ENCODE data around the gene DPCD. TPM values are rescaled to one million over a fixed set of nuclear protein-coding genes. Genes with fewer than 3 reads are reported as not detected.

DPCD gene
- total and polyA plus RNA-seq, 4 donors = 5.1 to 6.9 (median 5.6) TPM

DNA sequence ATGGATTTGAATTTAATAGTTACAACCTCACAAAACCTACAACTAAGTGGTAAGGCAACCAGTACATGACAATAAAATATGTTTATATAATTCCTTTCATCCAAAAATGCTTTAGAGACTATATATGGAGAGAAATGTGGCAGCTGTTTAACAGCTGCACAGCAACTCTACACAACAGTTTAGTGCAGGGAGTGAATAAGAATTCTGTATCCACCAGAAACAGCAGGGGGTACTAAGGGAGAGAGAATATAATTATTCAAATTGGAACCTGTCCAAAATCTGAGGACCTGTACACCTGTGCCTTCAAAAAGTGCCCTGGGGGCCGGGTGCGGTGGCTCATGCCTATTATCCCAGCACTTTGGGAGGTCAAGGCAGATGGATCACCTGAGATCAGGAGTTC is 49.7 kb upstream of the DPCD start:
- TF ChIP-seq YY1 (IDR thresholded peaks at IDR 0.05) = no peak
- no peak for TF ChIP-seq GABPA (IDR thresholded peaks at IDR 0.05 in 1 of 2, conservative IDR thresholded peaks at IDR 0.05 in 1 of 2)
- TF ChIP-seq JUND (IDR thresholded peaks at IDR 0.05) = no peak
- no peak for TF ChIP-seq EGR1 (IDR thresholded peaks at IDR 0.05; ENCODE audit: low read depth in 2 of 2)
- no peak for TF ChIP-seq FOXA1 (IDR thresholded peaks at IDR 0.05)
- no peak for TF ChIP-seq REST (IDR thresholded peaks at IDR 0.05)
- TF ChIP-seq SP1 (IDR thresholded peaks at IDR 0.05) = no peak
- TF ChIP-seq, protein P1, sequence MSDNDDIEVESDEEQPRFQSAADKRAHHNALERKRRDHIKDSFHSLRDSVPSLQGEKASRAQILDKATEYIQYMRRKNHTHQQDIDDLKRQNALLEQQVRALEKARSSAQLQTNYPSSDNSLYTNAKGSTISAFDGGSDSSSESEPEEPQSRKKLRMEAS (IDR thresholded peaks at IDR 0.05) = no peak
- no peak for TF ChIP-seq NR2F2 (IDR thresholded peaks at IDR 0.05)
- TF ChIP-seq TAF1 (conservative IDR thresholded peaks at IDR 0.05) = no peak
- TF ChIP-seq HNF4G (IDR thresholded peaks at IDR 0.05) = no peak
- no peak for TF ChIP-seq CTCF (IDR thresholded peaks at IDR 0.05; ENCODE audit: low read depth, low read length, missing input control)
- TF ChIP-seq, protein P2, sequence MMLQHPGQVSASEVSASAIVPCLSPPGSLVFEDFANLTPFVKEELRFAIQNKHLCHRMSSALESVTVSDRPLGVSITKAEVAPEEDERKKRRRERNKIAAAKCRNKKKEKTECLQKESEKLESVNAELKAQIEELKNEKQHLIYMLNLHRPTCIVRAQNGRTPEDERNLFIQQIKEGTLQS (IDR thresholded peaks at IDR 0.05) = no peak
- TF ChIP-seq HNF4A (conservative IDR thresholded peaks at IDR 0.05) = no peak
- no peak for TF ChIP-seq RXRA (IDR thresholded peaks at IDR 0.05)
- TF ChIP-seq, protein P3, sequence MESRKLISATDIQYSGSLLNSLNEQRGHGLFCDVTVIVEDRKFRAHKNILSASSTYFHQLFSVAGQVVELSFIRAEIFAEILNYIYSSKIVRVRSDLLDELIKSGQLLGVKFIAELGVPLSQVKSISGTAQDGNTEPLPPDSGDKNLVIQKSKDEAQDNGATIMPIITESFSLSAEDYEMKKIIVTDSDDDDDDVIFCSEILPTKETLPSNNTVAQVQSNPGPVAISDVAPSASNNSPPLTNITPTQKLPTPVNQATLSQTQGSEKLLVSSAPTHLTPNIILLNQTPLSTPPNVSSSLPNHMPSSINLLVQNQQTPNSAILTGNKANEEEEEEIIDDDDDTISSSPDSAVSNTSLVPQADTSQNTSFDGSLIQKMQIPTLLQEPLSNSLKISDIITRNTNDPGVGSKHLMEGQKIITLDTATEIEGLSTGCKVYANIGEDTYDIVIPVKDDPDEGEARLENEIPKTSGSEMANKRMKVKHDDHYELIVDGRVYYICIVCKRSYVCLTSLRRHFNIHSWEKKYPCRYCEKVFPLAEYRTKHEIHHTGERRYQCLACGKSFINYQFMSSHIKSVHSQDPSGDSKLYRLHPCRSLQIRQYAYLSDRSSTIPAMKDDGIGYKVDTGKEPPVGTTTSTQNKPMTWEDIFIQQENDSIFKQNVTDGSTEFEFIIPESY (IDR thresholded peaks at IDR 0.05) = no peak
- TF ChIP-seq FOXA2 (IDR thresholded peaks at IDR 0.05) = no peak
- TF ChIP-seq RAD21 (IDR thresholded peaks at IDR 0.05) = no peak
- peaks cover 2 to 11% (median 6%) of the 10 kb centered on the region in 4 donors for H3K36me3 ChIP-seq (ENCODE audit: control insufficient read depth in 4 of 4, insufficient read depth in 3 of 4, low read depth in 1 of 4, low read length in 3 of 4)
- H3K27me3 ChIP-seq (ENCODE audit: control insufficient read depth in 4 of 4, insufficient read depth in 4 of 4, low read length in 3 of 4) = no peaks in the 10 kb centered on the region
- no peaks in the 10 kb centered on the region for H3K9me3 ChIP-seq (ENCODE audit: control insufficient read depth in 4 of 4, low read length in 3 of 4)
- WGBS = 97% methylated on average over 2 of the region's 2 CpGs
- H3K27ac ChIP-seq (ENCODE audit: low read depth in 1 of 2, low read length in 2 of 2) = no peak overlapping the region
- no peak overlapping the region for H3K4me3 ChIP-seq (ENCODE audit: low read depth in 1 of 3, low read length in 3 of 3)
- H3K9ac ChIP-seq (ENCODE audit: low read depth in 1 of 2, low read length in 2 of 2) = no peak overlapping the region
- H3K4me1 ChIP-seq (ENCODE audit: control insufficient read depth in 4 of 4, insufficient read depth in 4 of 4, low read length in 3 of 4) = no peaks in the 10 kb centered on the region
- no peak for DNase-seq (ENCODE audit: low spot score)

Measured in liver (tissue), 9 donors.